Activated CD4-positive, alpha-beta T cell treated with anti-CD3 and anti-CD28 coated beads, Interleukin-10, Interleukin-2, amounts not matched to agents 100 ng/mL and 50 ng/mL, durations not matched to agents 16 hours and 8 hours (primary cell): ENCODE measurements around the gene GLT8D2.

ENCODE experiments used
- DNase-seq: peaks from one replicate; pipeline ENCODE4 v3.0.0-alpha.2; 2020

GLT8D2 gene

DNA sequence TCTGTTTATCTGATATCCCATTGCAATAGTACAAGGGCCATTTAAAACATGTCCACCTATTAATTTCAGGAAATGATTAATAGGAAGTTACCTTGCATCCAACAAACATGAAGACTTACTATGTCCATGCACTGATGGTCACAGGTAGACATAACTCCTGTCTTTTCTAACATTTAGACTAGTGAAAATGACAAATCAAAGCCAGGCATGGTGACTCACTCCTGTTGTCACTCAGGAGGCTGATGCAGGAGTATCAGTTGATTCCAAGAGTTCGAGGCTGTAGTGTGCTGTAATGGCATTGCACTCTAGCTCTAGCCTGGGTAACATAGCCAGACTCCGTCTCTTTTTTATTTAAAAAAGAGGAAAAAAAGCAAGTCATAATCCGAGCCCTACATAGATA, 105.0 kb downstream of the GLT8D2 start:
- no peak for DNase-seq
